ENCODE data around the gene SWT1. TPM values are rescaled to one million over a fixed set of nuclear protein-coding genes. Genes with fewer than 3 reads are reported as not detected.

SWT1 gene
- total and polyA plus RNA-seq, 9 of the 15 experiments (the other 6 are each of a cell fraction or from before 2014, with no cell fraction given) = 1.5 to 3.4 (median 2.3) TPM

GRCh38 chr1:185170291-185170848 lies 13.4 kb downstream of the SWT1 start (continued):
- TF ChIP-seq GABPB1 (CRISPR knock-in tag; IDR thresholded peaks at IDR 0.05) (0 out of 2 replicates have a peak, but pooled peaks have one; percentile 13), HMG20A (CRISPR knock-in tag; conservative IDR thresholded peaks at IDR 0.05) (no peak), SOX6 (IDR thresholded peaks at IDR 0.05) (peak; percentile 44; the same call in 1 of the 2 replicates), HNRNPK (IDR thresholded peaks at IDR 0.05; ENCODE audit: low read depth, low read length, poor library complexity, severe bottlenecking) (no peak), PRMT5 (CRISPR knock-in tag; IDR thresholded peaks at IDR 0.05) (no peak), ZC3H4 (CRISPR knock-in tag; IDR thresholded peaks at IDR 0.05; ENCODE audit: borderline replicate concordance) (no peak), FOXK1 (CRISPR knock-in tag; IDR thresholded peaks at IDR 0.05; ENCODE audit: borderline replicate concordance) (0 out of 2 replicates have a peak, but pooled peaks have one; percentile 60), HNRNPUL1 (IDR thresholded peaks at IDR 0.05; ENCODE audit: low read length) (no peak), ZNF197 (CRISPR knock-in tag; IDR thresholded peaks at IDR 0.05; ENCODE audit: low read depth) (no peak), EHMT2 (IDR thresholded peaks at IDR 0.05) (0 out of 2 replicates have a peak, but pooled peaks have one; percentile 18), RAD21 (CRISPR knock-in tag; conservative IDR thresholded peaks at IDR 0.05 in 1 of 2, IDR thresholded peaks at IDR 0.05 in 1 of 2) (peak; percentile 86 to 95), DNMT1 (IDR thresholded peaks at IDR 0.05) (no peak), ESRRA (IDR thresholded peaks at IDR 0.05; ENCODE audit: borderline replicate concordance, low read depth) (peak; percentile 70)
- TF ChIP-seq, protein P1, sequence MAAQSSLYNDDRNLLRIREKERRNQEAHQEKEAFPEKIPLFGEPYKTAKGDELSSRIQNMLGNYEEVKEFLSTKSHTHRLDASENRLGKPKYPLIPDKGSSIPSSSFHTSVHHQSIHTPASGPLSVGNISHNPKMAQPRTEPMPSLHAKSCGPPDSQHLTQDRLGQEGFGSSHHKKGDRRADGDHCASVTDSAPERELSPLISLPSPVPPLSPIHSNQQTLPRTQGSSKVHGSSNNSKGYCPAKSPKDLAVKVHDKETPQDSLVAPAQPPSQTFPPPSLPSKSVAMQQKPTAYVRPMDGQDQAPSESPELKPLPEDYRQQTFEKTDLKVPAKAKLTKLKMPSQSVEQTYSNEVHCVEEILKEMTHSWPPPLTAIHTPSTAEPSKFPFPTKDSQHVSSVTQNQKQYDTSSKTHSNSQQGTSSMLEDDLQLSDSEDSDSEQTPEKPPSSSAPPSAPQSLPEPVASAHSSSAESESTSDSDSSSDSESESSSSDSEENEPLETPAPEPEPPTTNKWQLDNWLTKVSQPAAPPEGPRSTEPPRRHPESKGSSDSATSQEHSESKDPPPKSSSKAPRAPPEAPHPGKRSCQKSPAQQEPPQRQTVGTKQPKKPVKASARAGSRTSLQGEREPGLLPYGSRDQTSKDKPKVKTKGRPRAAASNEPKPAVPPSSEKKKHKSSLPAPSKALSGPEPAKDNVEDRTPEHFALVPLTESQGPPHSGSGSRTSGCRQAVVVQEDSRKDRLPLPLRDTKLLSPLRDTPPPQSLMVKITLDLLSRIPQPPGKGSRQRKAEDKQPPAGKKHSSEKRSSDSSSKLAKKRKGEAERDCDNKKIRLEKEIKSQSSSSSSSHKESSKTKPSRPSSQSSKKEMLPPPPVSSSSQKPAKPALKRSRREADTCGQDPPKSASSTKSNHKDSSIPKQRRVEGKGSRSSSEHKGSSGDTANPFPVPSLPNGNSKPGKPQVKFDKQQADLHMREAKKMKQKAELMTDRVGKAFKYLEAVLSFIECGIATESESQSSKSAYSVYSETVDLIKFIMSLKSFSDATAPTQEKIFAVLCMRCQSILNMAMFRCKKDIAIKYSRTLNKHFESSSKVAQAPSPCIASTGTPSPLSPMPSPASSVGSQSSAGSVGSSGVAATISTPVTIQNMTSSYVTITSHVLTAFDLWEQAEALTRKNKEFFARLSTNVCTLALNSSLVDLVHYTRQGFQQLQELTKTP (IDR thresholded peaks at IDR 0.05; ENCODE audit: low read depth in 1 of 2, partially characterized antibody in 2 of 2) = peak in 1 of 2 experiments; percentile 65
- TF ChIP-seq, protein P2, sequence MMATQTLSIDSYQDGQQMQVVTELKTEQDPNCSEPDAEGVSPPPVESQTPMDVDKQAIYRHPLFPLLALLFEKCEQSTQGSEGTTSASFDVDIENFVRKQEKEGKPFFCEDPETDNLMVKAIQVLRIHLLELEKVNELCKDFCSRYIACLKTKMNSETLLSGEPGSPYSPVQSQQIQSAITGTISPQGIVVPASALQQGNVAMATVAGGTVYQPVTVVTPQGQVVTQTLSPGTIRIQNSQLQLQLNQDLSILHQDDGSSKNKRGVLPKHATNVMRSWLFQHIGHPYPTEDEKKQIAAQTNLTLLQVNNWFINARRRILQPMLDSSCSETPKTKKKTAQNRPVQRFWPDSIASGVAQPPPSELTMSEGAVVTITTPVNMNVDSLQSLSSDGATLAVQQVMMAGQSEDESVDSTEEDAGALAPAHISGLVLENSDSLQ (IDR thresholded peaks at IDR 0.05) = peak; percentile 56
- TF ChIP-seq, protein P3, sequence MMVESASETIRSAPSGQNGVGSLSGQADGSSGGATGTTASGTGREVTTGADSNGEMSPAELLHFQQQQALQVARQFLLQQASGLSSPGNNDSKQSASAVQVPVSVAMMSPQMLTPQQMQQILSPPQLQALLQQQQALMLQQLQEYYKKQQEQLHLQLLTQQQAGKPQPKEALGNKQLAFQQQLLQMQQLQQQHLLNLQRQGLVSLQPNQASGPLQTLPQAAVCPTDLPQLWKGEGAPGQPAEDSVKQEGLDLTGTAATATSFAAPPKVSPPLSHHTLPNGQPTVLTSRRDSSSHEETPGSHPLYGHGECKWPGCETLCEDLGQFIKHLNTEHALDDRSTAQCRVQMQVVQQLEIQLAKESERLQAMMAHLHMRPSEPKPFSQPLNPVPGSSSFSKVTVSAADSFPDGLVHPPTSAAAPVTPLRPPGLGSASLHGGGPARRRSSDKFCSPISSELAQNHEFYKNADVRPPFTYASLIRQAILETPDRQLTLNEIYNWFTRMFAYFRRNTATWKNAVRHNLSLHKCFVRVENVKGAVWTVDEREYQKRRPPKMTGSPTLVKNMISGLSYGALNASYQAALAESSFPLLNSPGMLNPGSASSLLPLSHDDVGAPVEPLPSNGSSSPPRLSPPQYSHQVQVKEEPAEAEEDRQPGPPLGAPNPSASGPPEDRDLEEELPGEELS (CRISPR knock-in tag; IDR thresholded peaks at IDR 0.05; ENCODE audit: borderline replicate concordance) = 0 out of 2 replicates have a peak, but pooled peaks have one; percentile 59
